GM21619 (cell line): ENCODE results near the gene ETFA.

Experiments
- ATAC-seq: cut with Tn5 transposase; IDR thresholded peaks from one replicate; pipeline ENCODE4 v1.9.1; 2021; ENCODE audit not compliant: unreplicated experiment

The ETFA gene

DNA sequence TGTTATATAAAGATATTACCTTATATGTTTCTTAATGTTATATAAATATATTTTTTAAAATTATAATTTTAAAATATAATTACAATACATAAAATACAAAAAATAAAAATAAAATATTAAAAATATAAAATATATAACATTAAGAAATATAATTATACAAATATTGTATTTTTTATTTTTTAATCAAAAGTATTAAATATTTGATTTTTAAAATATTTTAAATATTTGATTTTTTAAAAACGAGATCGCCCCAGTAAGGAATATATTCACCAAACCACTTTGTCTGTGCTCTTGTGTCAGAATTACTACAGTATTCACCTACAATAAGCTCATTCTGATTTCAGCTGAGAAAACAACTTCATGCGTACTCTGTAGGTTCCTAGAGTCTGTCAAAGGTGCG, 89.1 kb downstream of the ETFA start:
- no peak for ATAC-seq

DNA sequence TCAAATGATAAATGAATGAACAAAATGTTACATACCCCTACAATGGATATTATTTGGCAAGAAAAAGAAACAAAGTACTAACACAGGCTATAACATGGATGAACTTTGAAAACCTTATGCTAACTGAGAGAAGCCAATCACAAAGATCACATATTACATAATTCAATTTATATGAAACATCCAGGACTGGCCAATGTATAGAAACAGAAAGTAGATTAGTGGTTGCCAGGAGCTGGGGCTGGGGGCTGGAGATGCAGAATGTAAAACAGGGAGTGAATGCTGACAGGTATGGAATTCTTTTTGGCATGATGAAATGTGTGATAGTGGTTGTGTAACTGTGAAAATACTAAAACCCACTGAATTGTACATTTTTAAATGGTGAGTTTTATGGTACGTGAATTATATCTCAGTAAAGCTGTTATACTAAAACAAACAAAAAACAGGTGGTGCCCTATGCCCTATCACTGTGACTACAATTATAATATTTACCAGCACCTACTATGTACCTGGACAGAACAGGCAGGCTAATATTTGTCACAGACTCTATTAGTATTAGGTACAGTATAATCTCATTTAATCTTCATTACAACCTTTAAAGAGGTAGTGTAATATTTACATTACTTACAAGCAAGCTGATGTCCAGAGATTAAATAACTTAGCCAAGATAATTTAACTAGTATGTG, 90.0 kb downstream of the ETFA start:
- no peak for ATAC-seq

DNA sequence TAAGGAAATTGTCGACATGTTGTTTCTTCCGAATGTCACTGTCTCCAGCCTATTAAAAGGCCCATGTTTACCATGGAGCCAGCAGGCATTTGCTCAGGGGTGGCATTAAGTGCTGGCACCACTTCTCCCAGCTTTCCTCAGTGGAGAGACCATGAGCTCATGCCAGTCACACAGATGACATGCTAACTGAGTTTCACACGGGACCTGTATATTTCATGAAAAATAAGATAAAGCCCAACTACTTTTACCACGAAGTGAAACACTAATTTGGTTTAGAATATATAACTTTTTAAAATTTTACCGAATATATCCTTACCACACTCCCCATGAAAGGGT, 93.4 kb downstream of the ETFA start:
- no peak for ATAC-seq

DNA sequence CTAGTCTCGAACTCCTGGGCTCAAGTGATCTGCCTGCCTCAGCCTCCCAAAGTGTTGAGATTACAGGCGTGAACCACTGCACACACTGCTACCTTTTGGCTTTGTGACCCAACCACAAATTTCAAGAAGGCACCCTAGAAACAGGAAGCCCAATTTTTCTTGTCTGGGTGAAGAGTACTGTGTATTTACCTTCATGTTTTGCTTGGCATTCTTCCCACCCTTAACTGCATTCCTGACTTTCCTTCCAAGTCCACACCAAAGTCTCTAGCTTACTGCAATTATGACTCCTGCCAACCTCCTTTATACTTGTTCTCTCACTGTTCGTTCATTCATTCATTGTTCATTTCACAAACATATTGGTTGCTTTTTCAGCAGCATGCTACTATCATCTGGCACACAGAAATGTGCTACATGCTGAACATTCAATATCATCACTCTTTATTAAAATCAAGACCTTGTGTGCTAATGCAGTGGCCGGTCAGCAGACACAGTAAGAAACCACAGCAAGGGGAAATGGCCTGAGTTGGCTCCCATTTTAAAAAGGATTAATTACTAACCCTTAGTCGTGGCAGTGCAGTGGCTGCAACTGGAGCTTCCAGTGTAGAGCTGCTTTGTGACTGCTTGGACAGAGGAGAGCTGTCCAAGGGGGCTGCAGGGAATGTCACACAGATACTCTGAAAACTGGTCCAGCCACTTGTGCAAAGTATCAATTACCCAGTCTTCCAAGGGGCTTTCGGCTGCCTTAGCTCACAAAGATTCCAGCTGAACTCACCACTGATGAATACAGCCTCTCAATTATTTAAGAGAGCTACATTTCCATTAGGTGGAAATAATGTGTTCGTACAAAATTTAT, 94.0 kb downstream of the ETFA start:
- ATAC-seq = no peak

DNA sequence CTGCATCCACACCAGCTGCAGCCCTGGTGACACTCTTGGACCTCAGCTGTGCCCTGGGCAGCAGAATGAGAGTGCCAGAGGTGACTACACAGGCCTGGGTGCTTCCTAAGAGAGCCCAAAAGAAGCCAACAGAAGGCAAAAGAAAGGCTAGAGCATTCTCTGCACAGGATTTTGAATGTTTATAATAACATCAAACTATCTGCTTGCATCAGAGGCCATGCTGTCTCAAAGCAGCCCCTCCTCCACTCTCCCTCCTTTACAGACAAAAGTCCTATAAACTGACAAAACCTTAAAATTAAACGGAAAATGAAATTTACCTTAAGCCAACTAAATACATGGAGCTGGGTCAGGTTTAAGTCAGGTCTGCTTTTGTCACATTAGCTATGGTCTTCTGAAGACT, 95.6 kb downstream of the ETFA start:
- ATAC-seq = no peak

DNA sequence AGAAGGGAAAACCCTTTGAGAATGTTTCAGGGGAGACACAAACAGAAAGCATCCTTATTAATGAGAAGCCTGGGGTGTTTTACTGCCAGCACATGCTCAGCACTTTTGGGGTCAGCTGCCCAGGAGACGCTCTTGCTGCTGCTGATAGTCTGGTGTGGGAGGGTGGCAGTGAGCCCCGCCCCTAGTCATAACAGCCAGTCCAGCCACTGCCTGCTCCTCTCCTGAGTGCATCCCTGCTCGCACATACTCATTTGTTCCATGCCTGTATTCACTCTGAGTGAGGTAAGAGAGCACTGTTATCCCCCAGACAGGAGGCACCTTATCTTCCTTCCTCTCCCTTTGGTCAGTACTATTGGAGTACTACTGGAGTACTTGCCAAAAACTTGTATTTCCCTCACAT, 101.3 kb downstream of the ETFA start:
- no peak for ATAC-seq

DNA sequence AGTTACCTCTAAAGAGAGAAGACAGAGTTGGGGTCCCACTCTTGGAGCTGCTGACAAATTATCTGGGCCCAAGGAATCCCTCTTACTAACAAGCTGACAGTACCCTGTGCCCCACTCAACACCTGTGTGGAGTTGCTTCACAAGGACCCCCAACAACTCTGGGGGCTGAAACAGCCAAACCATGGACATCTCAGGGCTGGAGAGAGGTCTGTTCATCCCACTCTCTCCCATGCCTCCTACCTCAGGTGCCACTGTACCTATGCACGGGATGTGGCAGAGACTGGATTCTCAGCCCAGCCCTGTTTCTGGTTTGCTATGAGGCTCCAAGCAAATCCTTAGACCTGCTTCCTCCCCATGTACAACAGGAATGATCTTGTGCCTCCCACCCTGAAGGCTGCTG, 101.7 kb downstream of the ETFA start:
- ATAC-seq = no peak

DNA sequence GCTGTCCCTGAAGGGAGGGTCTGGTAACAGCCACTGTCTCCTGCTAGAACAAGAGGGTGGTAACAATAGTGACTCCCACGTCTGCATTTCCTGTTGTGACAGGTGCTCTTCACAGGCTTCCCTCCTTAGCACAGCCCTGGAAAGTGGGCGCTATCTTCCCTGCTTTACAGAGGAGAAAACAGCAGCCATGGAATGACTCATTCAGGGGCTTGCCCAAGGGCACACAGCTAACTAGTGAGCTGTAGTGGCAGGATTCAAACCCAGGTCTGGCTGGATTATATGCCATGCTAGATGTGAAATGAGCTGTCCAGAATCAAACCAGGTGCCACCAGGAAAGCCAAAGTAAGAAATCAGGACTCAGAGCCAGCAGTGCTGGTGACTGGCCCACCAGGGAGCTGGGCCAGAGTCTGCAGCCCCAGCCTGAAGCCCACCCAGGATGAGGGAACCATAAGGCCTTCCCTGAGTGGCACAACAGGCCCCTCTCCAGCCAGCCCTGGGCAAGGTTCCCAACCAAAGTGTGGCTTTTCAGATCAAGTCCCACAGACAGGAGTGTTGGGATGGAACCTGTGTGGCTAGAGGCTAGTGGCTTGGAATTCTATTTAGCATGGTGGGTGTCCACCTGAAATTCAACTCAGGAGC, 102.4 kb downstream of the ETFA start:
- no peak for ATAC-seq

DNA sequence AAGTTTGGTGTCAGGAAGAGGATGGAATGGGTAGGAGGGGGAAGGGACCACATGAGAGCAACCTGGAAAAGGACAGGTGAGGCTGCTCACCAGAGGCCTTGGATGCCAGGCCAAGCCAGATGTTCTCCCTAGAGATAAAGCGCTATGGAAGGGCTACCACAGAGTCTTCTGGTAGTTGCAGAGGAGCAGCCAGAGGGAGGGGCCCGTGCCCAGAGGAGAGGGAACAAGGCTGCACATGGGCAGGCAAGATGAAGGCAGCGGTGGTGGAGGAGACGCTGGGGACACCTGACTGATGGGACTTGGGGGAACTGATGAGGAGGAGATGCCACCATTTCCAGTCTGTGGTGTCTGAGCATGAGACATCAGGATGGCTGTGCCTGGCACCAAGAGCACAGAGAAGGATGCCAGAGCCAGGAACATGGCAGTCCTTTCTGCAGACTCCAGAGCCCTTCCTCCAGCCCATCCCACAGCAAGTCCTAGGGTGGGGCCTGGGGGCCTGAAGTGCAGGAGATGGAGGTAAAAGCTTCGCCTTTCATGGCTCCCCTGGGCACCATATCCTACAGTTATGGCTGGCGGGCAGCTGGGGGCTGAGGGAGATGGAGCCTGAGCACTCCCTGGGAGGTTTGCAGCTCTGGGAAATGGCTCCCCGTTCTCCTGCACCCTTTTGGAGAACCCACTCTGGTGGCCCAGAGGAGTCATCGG, 103.0 kb downstream of the ETFA start:
- ATAC-seq = no peak

DNA sequence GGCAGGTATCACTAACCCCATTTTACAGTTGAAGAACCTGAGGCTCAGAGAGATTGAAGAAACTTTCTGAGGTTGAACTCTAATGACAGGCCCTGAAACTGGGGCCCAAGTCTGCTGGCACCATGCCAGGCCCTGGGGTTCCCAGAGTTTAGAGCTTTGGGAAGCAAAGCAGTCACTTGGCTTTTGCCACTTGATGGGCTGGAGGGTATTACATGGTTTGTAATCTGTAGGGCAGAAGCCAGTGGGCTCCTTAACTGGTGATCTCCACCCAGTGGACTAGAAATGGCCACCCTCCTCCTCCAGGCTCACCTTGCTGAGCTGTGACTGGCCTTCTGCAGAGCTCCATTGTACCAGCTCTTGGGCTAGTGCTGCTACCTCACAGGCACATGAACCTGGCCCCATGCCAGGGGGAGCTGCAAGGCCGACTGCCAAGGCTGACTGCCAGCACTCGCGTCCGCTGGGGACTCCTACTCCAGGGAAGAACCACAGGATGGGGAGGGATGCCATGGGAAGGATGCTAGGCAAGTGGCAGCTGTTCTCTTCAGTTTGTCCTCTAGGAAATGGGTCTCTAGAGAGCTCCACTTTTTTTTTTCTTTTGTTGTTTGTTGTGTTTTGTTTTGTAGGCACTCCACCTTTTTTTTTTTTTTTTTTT, 104.8 kb downstream of the ETFA start:
- ATAC-seq = no peak

DNA sequence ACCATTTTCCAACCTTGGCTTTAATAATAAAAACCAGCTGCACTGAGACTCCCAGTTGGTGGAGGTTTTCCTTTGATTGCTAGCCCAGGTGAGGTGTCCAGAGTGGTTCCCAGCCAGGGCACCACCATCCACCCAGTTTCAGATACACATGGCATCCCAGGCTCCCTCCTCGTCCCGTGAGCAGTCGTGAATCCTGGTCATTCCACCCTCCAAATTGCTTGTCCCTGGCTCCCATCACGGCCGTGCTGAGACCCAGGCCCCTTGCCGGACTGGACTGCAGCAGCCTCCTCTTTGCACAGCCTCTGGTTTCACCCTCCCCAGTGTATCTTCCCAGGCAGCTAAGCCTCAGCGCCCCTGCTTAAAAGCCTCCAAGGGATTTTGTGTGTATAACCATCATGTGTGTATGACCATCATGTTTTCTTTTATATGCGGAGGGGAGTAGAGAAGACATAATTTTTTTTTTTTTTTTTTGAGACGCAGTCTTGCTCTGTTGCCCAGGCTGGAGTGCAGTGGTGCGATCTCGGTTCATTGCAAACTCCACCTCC, 106.3 kb downstream of the ETFA start:
- no peak for ATAC-seq

DNA sequence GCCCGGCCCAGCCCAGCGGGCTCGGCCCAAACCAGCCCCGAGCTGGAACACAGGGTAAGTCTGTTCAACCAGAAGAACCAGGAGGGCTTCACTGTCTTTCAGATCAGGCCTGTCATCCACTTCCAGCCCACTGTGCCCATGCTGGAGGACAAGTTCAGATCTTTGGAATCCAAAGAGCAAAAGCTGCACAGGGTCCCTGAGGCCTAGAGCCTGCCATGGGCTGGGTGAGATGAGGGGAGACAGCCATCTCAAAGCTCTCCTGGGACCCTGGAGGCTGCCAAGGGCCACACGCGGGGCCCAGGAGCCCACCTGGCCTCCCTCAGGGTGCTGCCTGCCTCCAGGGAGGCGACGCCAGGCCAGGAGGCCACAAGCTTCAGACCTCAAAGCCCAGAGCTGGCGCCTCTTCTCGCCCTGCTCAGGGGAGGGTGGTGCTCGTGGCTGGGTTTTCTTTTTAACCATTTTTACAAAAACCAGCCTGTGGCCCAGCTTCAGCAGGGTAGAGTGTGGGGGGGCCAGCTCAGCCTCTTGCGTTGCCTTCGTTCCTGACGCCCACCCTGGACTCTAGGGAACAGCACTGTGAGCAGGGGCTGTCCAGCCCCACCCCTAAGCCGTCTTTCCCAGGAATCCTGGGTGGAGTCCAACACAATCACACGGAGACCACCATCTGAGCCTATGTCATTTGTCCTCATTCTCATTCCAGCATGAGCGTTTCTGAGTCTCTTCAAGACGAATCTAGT, 107.0 kb downstream of the ETFA start:
- ATAC-seq = no peak

DNA sequence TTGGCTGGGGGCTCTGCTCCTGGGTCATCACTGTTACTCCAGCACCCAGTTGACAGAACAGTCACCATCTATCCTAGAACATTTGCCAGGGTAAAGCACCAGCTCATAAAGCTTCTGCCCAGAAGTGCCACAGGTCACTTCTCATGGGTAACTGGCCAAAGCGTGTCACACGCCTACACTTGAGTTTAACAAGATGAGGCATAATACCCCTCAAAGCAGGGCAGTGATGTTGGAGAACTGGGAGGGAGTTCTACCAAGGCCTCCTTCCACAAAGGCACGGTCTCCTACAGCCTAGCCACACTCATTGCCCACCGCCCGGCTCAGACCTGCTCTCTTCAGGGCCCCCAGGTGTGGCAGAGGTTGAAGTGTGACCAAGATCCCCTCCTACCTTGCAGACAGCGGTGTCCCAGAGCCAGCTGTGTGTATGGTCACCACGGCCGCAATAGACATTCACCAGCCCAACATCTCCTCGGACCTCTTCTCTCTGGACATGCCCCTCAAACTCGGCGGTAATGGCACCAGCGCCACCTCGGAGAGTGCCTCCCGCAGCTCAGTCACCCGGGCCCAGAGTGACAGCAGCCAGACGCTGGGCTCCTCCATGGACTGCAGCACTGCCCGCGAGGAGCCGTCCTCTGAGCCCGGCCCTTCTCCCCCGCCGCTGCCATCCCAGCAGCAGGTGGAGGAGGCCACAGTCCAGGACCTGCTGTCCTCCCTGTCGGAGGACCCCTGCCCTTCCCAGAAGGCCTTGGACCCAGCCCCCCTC, 107.7 kb downstream of the ETFA start:
- no peak for ATAC-seq

DNA sequence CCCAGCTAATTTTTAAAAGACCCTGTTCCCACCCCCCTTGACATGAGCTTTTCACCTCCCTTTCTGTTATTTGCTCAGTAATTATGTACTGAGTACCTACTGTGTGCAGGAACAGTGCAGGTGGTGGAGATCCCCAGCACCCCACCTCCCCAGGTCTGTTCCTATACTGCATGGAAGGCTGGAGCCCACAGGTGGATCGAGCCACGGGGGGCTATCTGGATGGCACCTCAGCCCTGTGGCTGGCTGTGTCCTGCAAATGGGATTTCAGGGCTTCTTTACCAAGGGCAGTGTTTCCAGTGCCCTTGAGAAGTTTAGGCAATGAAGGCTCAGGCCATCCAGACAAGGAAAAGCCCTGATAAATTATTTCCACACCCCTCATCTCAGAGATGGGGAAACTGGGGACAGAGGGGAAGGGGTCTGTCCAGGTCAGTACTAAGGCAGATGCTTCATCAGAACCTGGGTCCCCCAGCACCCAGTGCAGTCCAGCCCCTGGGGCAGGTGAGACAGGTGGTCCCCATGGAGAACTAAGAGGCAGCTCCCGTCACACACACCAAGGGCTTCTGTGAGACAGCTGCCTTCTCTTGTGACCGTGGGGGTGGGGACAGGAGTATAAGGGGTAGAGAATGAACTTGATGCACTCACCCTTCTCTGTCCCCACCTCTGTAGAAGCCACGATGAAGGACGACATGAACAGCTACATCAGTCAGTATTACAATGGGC, 109.6 kb downstream of the ETFA start:
- ATAC-seq = no peak

DNA sequence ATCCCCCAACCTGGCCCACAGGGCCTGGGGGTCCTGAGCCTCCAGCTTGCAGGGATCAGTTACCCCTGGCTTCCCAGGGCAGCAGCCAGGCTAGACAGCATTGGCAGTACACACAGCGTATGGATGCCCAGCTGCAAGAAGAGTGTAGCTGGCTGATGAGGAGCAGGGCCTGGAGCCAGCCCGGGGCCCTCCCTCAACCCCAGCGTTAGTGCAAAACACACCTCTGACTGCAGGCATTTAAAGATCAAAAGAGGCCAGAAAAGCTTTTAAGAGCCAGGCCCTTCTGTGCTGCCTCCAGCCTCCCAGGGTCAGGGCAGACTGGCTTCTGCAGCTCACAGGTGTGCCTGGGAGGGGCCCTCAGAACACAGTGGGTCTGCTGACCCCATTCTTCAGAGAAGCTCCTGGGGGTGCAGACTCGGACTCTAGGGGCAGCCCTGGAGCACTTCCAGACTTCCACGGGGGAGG, 110.6 kb downstream of the ETFA start:
- no peak for ATAC-seq

DNA sequence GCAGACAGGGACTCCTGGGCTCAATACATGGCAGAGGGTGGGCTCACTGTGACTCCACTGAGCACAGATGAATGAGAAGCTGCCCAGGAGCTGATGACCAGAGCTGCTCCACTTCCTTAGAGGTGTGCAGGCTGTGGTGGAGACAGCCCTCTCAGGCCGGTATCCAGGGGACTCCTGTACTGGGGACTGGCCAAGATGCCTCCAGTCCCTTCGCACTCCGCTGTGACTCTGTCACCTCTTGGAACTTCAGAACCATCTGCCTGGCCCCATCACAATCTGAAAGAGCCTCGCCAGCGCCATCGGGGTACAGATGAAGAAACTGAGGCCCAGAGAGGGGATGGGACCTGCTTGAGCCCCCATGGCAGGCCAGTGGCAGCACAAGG, 111.2 kb downstream of the ETFA start:
- no peak for ATAC-seq

DNA sequence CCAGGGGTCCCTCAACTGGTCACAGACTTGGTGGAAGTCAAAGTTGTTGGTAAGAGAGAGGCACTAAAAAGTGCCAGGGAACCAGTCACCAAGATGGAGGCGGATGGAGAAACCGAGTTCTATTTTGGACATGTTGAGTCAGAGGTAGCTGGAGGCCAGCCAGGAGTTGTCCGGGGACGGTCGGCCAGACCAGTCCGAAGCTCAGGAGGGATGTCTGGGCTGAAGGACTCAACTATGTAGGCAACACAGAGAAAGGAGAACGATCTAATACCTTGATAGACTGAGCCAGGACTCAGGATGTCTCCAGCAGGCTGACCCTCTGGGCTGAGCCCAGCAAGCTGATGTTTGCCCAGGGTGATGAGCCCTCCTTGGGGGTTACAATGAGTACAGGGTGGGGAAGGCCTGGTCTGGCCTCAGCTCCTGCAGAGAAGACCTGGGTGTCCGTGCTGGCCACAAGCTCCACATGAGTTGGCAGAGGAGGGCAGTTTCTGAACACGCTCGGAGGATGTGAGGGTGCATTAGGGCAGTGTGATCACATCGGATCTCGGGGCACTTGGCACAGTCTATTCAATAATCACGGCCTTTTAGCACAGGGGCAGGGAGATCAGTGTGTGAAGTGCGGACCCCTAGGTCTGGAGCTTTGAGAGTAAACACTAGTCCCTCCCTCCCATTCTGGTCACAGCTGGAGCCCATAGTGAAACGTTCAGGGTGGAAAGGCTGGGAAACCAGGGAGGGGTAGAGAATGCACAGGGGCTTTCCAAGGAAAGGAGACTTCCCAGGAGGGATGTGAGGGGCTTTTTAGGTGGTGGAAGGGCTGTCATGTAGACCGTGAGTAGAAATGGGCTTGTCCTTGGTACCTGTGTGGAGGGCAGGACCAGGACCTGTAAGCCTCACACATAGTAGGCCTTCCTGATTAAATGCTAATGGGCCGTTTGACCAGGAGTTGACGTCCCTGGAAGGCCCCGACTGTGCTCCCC, 111.9 kb downstream of the ETFA start:
- no peak for ATAC-seq
